Mammary microvascular endothelial cell (primary cell): Measurements from ENCODE around the gene KRTAP5-4. TPM values are rescaled to one million over a fixed set of nuclear protein-coding genes. Genes with fewer than 3 reads are reported as not detected.

ENCODE experiments used
- total RNA-seq: library from RNA; depleted of rRNA; stranded (reverse); fragments of >200 nt; gene quantifications from 2 replicates; pipeline ENCODE4 v1.2.3, GENCODE V29; 2015

KRTAP5-4 gene, protein sequence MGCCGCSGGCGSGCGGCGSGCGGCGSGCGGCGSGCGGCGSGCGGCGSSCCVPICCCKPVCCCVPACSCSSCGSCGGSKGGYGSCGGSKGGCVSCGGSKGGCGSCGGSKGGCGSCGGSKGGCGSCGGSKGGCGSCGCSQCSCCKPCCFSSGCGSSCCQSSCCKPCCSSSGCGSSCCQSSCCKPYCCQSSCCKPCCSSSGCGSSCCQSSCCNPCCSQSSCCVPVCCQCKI
- not detected in 2 replicates for total RNA-seq

DNA sequence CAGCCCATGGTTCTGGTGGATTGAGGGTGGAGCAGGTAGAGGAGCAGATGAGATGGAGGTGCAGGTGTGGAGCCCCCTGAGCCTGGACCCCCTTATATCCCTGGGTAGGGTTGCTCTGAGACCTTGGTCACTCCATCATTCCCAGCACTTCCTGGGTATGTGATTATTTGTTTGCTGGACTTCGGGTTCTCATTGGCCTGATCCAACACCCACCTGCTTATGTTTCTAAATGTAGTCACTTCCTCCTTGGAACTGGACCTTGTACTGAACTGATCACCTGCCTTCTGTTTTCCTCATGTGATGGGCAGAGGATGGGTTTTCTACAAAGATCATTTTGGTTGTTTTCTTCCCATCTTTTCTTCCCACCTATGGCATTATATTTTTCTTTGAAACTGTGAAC is at the start of gene KRTAP5-4:
KRTAP5-4 (minus strand) TSS at position 53 of the 400 bp plus-strand sequence; CDS start at position 8, 45 bp downstream.

GRCh38 chr11:1629326-1630185 is 7.6 kb upstream of the KRTAP5-4 start, which contains the start of gene KRTAP5-5:
TSS of gene KRTAP5-5 (plus strand) at chr11:1629775. CDS start at chr11:1629841, 66 bp downstream.

GRCh38 chr11:1608363-1608762 is 13.6 kb downstream of the KRTAP5-4 start, which contains the start of gene KRTAP5-3:
TSS of gene KRTAP5-3 (minus strand) at chr11:1608463. CDS start at chr11:1608385, 78 bp downstream.

GRCh38 chr11:1597994-1598380 is 24.0 kb downstream of the KRTAP5-4 start, which contains the start of gene KRTAP5-2:
TSS of gene KRTAP5-2 (minus strand) at chr11:1598294. CDS start at chr11:1598250, 44 bp downstream.

GRCh38 chr11:1584661-1585370 is 37.1 kb downstream of the KRTAP5-4 start, which contains the start of gene KRTAP5-1:
TSS of gene KRTAP5-1 (minus strand) at chr11:1585283. CDS start at chr11:1585249, 34 bp downstream.

DNA sequence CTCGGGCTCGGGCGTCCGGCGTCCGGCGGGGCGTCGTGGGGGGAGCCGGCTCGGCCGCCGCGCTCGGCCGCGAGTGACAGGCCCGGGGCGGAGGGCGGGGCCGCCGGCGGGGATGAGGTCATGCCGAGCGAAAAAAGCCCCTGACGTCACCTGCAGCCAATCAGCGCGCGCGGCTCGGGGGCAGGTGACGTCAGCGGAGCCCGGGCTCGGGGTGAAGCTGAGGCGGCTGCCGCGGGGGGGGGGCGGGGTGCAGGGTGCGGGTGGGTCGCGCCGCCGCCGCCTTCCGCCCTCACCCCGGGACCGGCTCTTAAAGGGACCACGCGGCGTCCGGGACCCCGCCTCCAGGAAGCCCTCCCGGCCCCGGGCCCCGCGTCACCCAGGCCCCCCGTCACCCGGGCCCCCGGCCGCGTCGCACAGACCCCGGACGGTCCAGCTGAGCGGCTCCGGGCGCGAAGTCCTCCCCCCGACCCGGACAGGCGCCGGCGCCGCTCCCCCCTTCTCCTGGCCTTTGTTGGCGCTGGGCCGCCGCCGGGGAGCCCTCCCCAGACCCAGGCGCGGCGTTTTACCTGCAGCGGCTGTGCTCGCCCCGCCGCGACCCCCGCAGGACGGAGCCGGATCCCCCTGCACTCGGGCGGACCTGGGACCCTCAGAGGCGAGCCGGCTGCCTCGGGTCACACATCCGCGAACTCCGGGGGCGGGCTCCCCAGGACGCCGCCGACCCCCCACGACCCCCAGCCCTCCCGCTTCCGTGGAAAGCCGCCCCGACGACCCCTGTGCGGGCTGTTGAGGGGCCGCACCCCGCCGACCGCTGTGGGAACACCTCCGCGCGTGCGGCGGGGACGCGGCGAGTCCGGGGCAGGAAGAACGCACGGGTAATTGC is 49.5 kb downstream of the KRTAP5-4 start, which contains the start of gene DUSP8:
DUSP8 (minus strand) TSS at position 75 of the 880 bp plus-strand sequence. CDS start 6,445 bp downstream, outside the sequence.

Other genes starting within 250 kb of the KRTAP5-4 start
- not detected in 2 replicates for gene BRSK2, start 232.2 kb downstream of the KRTAP5-4 start, total RNA-seq
- 22.2 and 28.5 TPM in 2 replicates for gene MOB2, start 135.4 kb downstream of the KRTAP5-4 start, total RNA-seq
- 3.3 and 3.7 TPM in 2 replicates for gene DUSP8, start 49.9 kb downstream of the KRTAP5-4 start, total RNA-seq
- gene KRTAP5-1, start 36.9 kb downstream of the KRTAP5-4 start, total RNA-seq = not detected in 2 replicates
- not detected in 2 replicates for gene KRTAP5-2, start 23.8 kb downstream of the KRTAP5-4 start, total RNA-seq
- gene KRTAP5-3, start 13.7 kb downstream of the KRTAP5-4 start, total RNA-seq = not detected in 2 replicates
- not detected in 2 replicates for gene KRTAP5-5, start 7.6 kb upstream of the KRTAP5-4 start, total RNA-seq
- gene KRTAP5-6, start 75.1 kb upstream of the KRTAP5-4 start, total RNA-seq = not detected in 2 replicates
- gene IFITM10, start 128.5 kb upstream of the KRTAP5-4 start, total RNA-seq = 0.20 TPM in 2 replicates
- gene CTSD, start 141.8 kb upstream of the KRTAP5-4 start, total RNA-seq = 329 and 379 TPM in 2 replicates
- not detected in 2 replicates for gene SYT8, start 212.9 kb upstream of the KRTAP5-4 start, total RNA-seq
- gene TNNI2, start 216.8 kb upstream of the KRTAP5-4 start, total RNA-seq = not detected in 2 replicates
- 0.20 TPM in 1 of 2 replicates, not detected in the other for gene LSP1, start 230.9 kb upstream of the KRTAP5-4 start, total RNA-seq